ENCODE measurements around the gene TPM4. TPM values are rescaled to one million over a fixed set of nuclear protein-coding genes. Genes with fewer than 3 reads are reported as not detected.

TPM4 gene
- total RNA-seq, 1 donor from 2014 or later, result 535 TPM

GRCh38 chr19:16135430-16136127 is 59.3 kb downstream of the TPM4 start:
- no peaks in the 10 kb centered on the region for H3K4me1 Mint-ChIP-seq
- Histone ChIP-seq H3K4me3 (no peak overlapping the region), H3K4me1 (no peaks in the 10 kb centered on the region), H3K79me2 (ENCODE audit: low read depth) (no peaks in the 10 kb centered on the region), H3K4me2 (no peak overlapping the region), H3K27me3 (no peaks in the 10 kb centered on the region), H4K20me1 (ENCODE audit: low read depth) (no peaks in the 10 kb centered on the region), H3K9me3 (ENCODE audit: low read depth) (no peaks in the 10 kb centered on the region), H2AFZ (replicated peaks) (no peak overlapping the region), H3K27ac (no peak overlapping the region), H3K9ac (no peak overlapping the region), H3F3A (ENCODE audit: low read depth) (no peaks in the 10 kb centered on the region), H3K36me3 (no peaks in the 10 kb centered on the region)
- no peak for DNase-seq (ENCODE audit: low spot score)
- TF ChIP-seq, protein P1, sequence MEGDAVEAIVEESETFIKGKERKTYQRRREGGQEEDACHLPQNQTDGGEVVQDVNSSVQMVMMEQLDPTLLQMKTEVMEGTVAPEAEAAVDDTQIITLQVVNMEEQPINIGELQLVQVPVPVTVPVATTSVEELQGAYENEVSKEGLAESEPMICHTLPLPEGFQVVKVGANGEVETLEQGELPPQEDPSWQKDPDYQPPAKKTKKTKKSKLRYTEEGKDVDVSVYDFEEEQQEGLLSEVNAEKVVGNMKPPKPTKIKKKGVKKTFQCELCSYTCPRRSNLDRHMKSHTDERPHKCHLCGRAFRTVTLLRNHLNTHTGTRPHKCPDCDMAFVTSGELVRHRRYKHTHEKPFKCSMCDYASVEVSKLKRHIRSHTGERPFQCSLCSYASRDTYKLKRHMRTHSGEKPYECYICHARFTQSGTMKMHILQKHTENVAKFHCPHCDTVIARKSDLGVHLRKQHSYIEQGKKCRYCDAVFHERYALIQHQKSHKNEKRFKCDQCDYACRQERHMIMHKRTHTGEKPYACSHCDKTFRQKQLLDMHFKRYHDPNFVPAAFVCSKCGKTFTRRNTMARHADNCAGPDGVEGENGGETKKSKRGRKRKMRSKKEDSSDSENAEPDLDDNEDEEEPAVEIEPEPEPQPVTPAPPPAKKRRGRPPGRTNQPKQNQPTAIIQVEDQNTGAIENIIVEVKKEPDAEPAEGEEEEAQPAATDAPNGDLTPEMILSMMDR (IDR thresholded peaks at IDR 0.05), result no peak
- TF ChIP-seq EZH2 (IDR thresholded peaks at IDR 0.05), result no peak
- no peak for TF ChIP-seq EZH2phosphoT487 (IDR thresholded peaks at IDR 0.05)
- no peak overlapping the region for H3K4me3 Mint-ChIP-seq
- peaks cover 31% of the 10 kb centered on the region for H3K36me3 Mint-ChIP-seq
- H3K9me3 Mint-ChIP-seq, result no peaks in the 10 kb centered on the region
- H3K27ac Mint-ChIP-seq, result no peak overlapping the region
- H3K27me3 Mint-ChIP-seq (ENCODE audit: insufficient read depth, low read depth), result peaks cover 2% of the 10 kb centered on the region

GRCh38 chr19:16136185-16136999 is 60.1 kb downstream of the TPM4 start:
- Histone ChIP-seq H3K4me3 (no peak overlapping the region), H3K36me3 (no peaks in the 10 kb centered on the region), H3K27me3 (no peaks in the 10 kb centered on the region), H2AFZ (replicated peaks) (no peak overlapping the region), H3K4me2 (no peak overlapping the region), H3K9ac (no peak overlapping the region), H4K20me1 (ENCODE audit: low read depth) (no peaks in the 10 kb centered on the region), H3K27ac (no peak overlapping the region), H3K9me3 (ENCODE audit: low read depth) (no peaks in the 10 kb centered on the region), H3K4me1 (no peaks in the 10 kb centered on the region), H3F3A (ENCODE audit: low read depth) (no peaks in the 10 kb centered on the region), H3K79me2 (ENCODE audit: low read depth) (no peaks in the 10 kb centered on the region)
- H3K4me1 Mint-ChIP-seq, result no peaks in the 10 kb centered on the region
- TF ChIP-seq EZH2 (IDR thresholded peaks at IDR 0.05) (no peak), EZH2phosphoT487 (IDR thresholded peaks at IDR 0.05) (no peak)
- TF ChIP-seq, protein P1 (IDR thresholded peaks at IDR 0.05), result no peak
- H3K27me3 Mint-ChIP-seq (ENCODE audit: insufficient read depth, low read depth), result peaks cover 2% of the 10 kb centered on the region
- H3K9me3 Mint-ChIP-seq, result no peaks in the 10 kb centered on the region
- no peak overlapping the region for H3K4me3 Mint-ChIP-seq
- H3K36me3 Mint-ChIP-seq, result peaks cover 27% of the 10 kb centered on the region
- DNase-seq (ENCODE audit: low spot score), result no peak
- H3K27ac Mint-ChIP-seq, result no peak overlapping the region

GRCh38 chr19:16139752-16140151 is 63.5 kb downstream of the TPM4 start:
- Mint-ChIP-seq H3K36me3 (peaks cover 4% of the 10 kb centered on the region), H3K4me3 (no peak overlapping the region), H3K27me3 (ENCODE audit: insufficient read depth, low read depth) (peaks cover 2% of the 10 kb centered on the region), H3K9me3 (no peaks in the 10 kb centered on the region), H3K4me1 (no peaks in the 10 kb centered on the region), H3K27ac (no peak overlapping the region)
- Histone ChIP-seq H3F3A (ENCODE audit: low read depth) (no peaks in the 10 kb centered on the region), H3K9ac (no peak overlapping the region), H4K20me1 (ENCODE audit: low read depth) (no peaks in the 10 kb centered on the region), H3K4me3 (no peak overlapping the region), H3K4me2 (no peak overlapping the region), H3K36me3 (no peaks in the 10 kb centered on the region), H2AFZ (replicated peaks) (no peak overlapping the region), H3K4me1 (no peaks in the 10 kb centered on the region), H3K79me2 (ENCODE audit: low read depth) (no peaks in the 10 kb centered on the region), H3K9me3 (ENCODE audit: low read depth) (no peaks in the 10 kb centered on the region), H3K27ac (no peak overlapping the region), H3K27me3 (no peaks in the 10 kb centered on the region)
- TF ChIP-seq EZH2phosphoT487 (IDR thresholded peaks at IDR 0.05), result no peak
- TF ChIP-seq, protein P1 (IDR thresholded peaks at IDR 0.05), result no peak
- no peak for TF ChIP-seq EZH2 (IDR thresholded peaks at IDR 0.05)
- no peak for DNase-seq (ENCODE audit: low spot score)
